HUES6 (cell line): ENCODE results near the gene SIRPA.
"Not testable (repeated sequence)": the region's sequence is repeated elsewhere in the genome, so short reads cannot be mapped to it uniquely, and the experiment has no call there.

Source experiments
- H3K27ac ChIP-seq: 2 replicates; pipeline ENCODE4 v1.7.0; 2013; ENCODE audit warnings: low read depth, mild to moderate bottlenecking, low read length, inconsistent platforms
- H3K27me3 ChIP-seq: 2 replicates; pipeline ENCODE4 v1.6.1; 2013; ENCODE audit warnings: low read length; ENCODE audit not compliant: control insufficient read depth, insufficient read depth
- H3K36me3 ChIP-seq: 2 replicates; pipeline ENCODE4 v1.6.1; 2013; ENCODE audit warnings: low read length; ENCODE audit not compliant: control insufficient read depth, insufficient read depth
- H3K4me1 ChIP-seq: 2 replicates; pipeline ENCODE4 v1.6.1; 2013; ENCODE audit warnings: low read length; ENCODE audit not compliant: control insufficient read depth, insufficient read depth
- H3K4me3 ChIP-seq: 2 replicates; pipeline ENCODE4 v1.5.1; 2013; ENCODE audit warnings: low read depth, low read length
- H3K9ac ChIP-seq: one replicate; pipeline ENCODE4 v1.6.1; 2013; ENCODE audit warnings: mild to moderate bottlenecking, low read length
- H3K9me3 ChIP-seq: 2 replicates; pipeline ENCODE4 v1.6.1; 2013; ENCODE audit warnings: low read depth, low read length; ENCODE audit not compliant: control insufficient read depth, insufficient read depth

SIRPA gene

DNA sequence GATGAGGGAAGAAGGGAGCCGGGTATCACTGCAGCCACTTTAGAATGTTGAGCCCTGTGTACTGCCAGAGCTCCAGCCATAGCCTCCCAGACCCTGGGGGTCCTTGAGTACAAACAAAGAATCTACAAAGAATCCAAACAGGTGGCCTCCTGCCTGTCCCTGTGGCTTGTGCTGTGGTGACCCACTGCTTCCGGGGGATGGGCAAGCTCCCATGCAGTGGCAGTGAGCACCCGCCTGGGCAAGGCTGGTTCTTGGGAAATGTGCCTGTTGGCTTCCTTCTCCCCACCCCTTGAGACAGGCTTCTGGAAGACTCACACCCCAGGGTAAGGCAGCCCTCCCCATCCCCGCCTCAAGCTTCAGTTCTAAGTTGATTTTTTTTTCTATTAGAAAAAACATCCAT is 13.9 kb downstream of the SIRPA start:
- H3K27ac ChIP-seq, result no peak overlapping the region
- no peaks in the 10 kb centered on the region for H3K9me3 ChIP-seq

DNA sequence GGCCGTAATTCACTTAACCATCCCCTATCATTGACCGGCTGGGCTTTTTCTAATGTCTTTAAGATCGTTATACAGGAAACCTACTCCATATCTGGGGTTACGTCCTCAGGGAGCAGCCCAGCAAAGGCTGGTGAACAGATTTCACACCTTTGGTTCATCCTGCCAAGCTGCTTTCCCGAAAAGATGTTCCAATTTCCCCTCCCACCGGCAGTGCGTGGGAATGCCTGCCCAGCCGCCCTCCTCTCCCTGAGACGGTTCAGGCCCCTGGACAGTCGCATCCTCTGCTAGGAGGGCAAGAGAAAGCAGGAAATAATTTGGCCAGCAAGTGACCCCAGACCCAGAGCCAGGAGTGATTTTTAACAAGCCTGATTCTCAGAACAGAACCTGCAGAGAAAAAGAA is 16.3 kb downstream of the SIRPA start:
- H3K27me3 ChIP-seq, result no peaks in the 10 kb centered on the region
- no peaks in the 10 kb centered on the region for H3K36me3 ChIP-seq
- H3K9ac ChIP-seq, result no peak overlapping the region
- peaks cover 7% of the 10 kb centered on the region for H3K4me1 ChIP-seq
- no peaks in the 10 kb centered on the region for H3K9me3 ChIP-seq
- H3K4me3 ChIP-seq, result no peak overlapping the region
- H3K27ac ChIP-seq, result no peak overlapping the region

More for the DNA sequence above, 13.9 kb downstream of the SIRPA start:
- H3K4me3 ChIP-seq, result no peak overlapping the region
- H3K9ac ChIP-seq, result no peak overlapping the region
- no peaks in the 10 kb centered on the region for H3K27me3 ChIP-seq
- H3K4me1 ChIP-seq, result peaks cover 7% of the 10 kb centered on the region
- H3K36me3 ChIP-seq, result no peaks in the 10 kb centered on the region

- no peak overlapping the region for H3K27ac ChIP-seq
- H3K36me3 ChIP-seq, result no peaks in the 10 kb centered on the region
- H3K4me3 ChIP-seq, result no peak overlapping the region
- no peaks in the 10 kb centered on the region for H3K27me3 ChIP-seq
- no peaks in the 10 kb centered on the region for H3K9me3 ChIP-seq
- peaks cover 7% of the 10 kb centered on the region for H3K4me1 ChIP-seq
- no peak overlapping the region for H3K9ac ChIP-seq
Measured at GRCh38 chr20:1912053-1912452, 16.8 kb downstream of the SIRPA start.

- Histone ChIP-seq H3K36me3 (no peaks in the 10 kb centered on the region), H3K9ac (no peak overlapping the region)
Measured at GRCh38 chr20:1912646-1913045, 17.4 kb downstream of the SIRPA start.

GRCh38 chr20:1915233-1915632 is 20.0 kb downstream of the SIRPA start:
- not testable (repeated sequence) for H3K27ac ChIP-seq, H3K27me3 ChIP-seq, H3K4me3 ChIP-seq, H3K36me3 ChIP-seq, H3K9ac ChIP-seq, H3K9me3 ChIP-seq, H3K4me1 ChIP-seq

More at GRCh38 chr20:1912646-1913045, 17.4 kb downstream of the SIRPA start:
- no peaks in the 10 kb centered on the region for H3K9me3 ChIP-seq
- H3K4me3 ChIP-seq, result no peak overlapping the region
- H3K27me3 ChIP-seq, result no peaks in the 10 kb centered on the region
- peaks cover 7% of the 10 kb centered on the region for H3K4me1 ChIP-seq
- no peak overlapping the region for H3K27ac ChIP-seq

- Histone ChIP-seq H3K27me3 (no peaks in the 10 kb centered on the region), H3K27ac (no peak overlapping the region), H3K4me3 (no peak overlapping the region)
Measured at GRCh38 chr20:1915725-1916124, 20.5 kb downstream of the SIRPA start.

DNA sequence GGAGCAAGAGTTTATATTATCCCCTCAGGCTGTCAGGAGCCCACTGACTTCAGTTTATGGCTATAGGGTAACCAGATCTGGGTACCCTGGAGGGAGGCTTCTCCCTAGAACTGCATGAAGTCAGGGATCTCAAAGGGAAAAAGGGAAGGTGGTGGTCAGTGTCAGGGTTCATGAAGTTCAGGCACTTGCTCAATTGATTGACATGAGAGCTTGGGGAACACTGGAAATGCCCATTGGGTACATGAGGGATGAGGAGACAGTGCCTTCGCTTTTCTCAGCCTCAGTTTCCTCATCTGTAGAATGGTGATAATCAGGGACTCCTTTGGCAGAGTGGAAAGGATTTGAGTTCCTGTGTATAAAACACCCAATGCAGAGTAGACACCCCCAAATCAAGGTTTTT is 22.6 kb downstream of the SIRPA start:
- Histone ChIP-seq H3K9me3 (no peaks in the 10 kb centered on the region), H3K4me3 (no peak overlapping the region), H3K4me1 (peaks cover 5% of the 10 kb centered on the region; the same call in 1 of the 2 replicates), H3K36me3 (0 out of 2 replicates have a peak, but pooled peaks cover 3% of the 10 kb centered on the region), H3K9ac (no peak overlapping the region), H3K27ac (no peak overlapping the region), H3K27me3 (no peaks in the 10 kb centered on the region)

More at GRCh38 chr20:1915725-1916124, 20.5 kb downstream of the SIRPA start:
- Histone ChIP-seq H3K36me3 (0 out of 2 replicates have a peak, but pooled peaks cover 3% of the 10 kb centered on the region), H3K9ac (no peak overlapping the region), H3K4me1 (peaks cover 5% of the 10 kb centered on the region; the same call in 1 of the 2 replicates), H3K9me3 (no peaks in the 10 kb centered on the region)

- peaks cover 5% of the 10 kb centered on the region; the same call in 1 of the 2 replicates for H3K4me1 ChIP-seq
- no peaks in the 10 kb centered on the region for H3K9me3 ChIP-seq
Measured at GRCh38 chr20:1918491-1919165, 23.4 kb downstream of the SIRPA start.

DNA sequence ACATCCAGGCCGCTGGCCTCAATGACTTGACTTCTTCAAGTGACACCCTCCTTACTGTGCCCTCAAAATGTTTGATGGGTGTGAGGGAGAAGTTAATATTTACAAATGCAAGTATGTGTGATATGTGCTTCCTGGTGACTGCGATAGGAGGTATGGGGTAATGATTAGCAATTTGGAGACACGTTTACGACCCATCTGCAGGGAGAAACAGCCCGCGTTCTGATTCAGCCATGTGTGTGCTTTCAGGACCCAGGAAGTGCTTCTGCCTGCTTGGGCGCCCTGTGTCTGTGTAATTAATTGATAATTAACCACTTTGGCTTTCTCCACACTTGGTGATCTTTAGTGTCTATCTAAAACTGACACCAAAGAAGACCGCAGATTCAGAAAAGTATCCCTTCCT is 25.0 kb downstream of the SIRPA start:
- H3K9ac ChIP-seq, result no peak overlapping the region
- 0 out of 2 replicates have a peak, but pooled peaks cover 3% of the 10 kb centered on the region for H3K36me3 ChIP-seq
- H3K27ac ChIP-seq, result no peak overlapping the region

More at GRCh38 chr20:1918491-1919165, 23.4 kb downstream of the SIRPA start:
- Histone ChIP-seq H3K4me3 (no peak overlapping the region), H3K27ac (no peak overlapping the region), H3K27me3 (no peaks in the 10 kb centered on the region), H3K36me3 (0 out of 2 replicates have a peak, but pooled peaks cover 3% of the 10 kb centered on the region), H3K9ac (no peak overlapping the region)

GRCh38 chr20:1920826-1921225 is 25.6 kb downstream of the SIRPA start:
- H3K9ac ChIP-seq, result no peak overlapping the region
- no peaks in the 10 kb centered on the region for H3K27me3 ChIP-seq
- no peak overlapping the region for H3K4me3 ChIP-seq
- no peaks in the 10 kb centered on the region for H3K9me3 ChIP-seq
- peaks cover 5% of the 10 kb centered on the region; the same call in 1 of the 2 replicates for H3K4me1 ChIP-seq
- 0 out of 2 replicates have a peak, but pooled peaks cover 3% of the 10 kb centered on the region for H3K36me3 ChIP-seq
- no peak overlapping the region for H3K27ac ChIP-seq

More for the DNA sequence above, 25.0 kb downstream of the SIRPA start:
- Histone ChIP-seq H3K27me3 (no peaks in the 10 kb centered on the region), H3K9me3 (no peaks in the 10 kb centered on the region), H3K4me3 (no peak overlapping the region), H3K4me1 (peaks cover 5% of the 10 kb centered on the region; the same call in 1 of the 2 replicates)

- not testable (repeated sequence) for H3K36me3 ChIP-seq, H3K27ac ChIP-seq, H3K9me3 ChIP-seq, H3K4me3 ChIP-seq, H3K27me3 ChIP-seq, H3K9ac ChIP-seq, H3K4me1 ChIP-seq
Measured at GRCh38 chr20:1921985-1922384, 26.8 kb downstream of the SIRPA start.
